Endodermal cell (in vitro differentiated cells): ENCODE results near the gene GSK3A. TPM values are rescaled to one million over a fixed set of nuclear protein-coding genes. Genes with fewer than 3 reads are reported as not detected.

ENCODE experiments used
- DNase-seq: peaks from one replicate; pipeline ENCODE4 v3.0.0-alpha.2; 2017
- H3K27ac ChIP-seq: 2 replicates; pipeline ENCODE4 v1.5.1; 2013; ENCODE audit warnings: mild to moderate bottlenecking, low read depth, low read length, moderate library complexity
- H3K27me3 ChIP-seq: 2 replicates; pipeline ENCODE4 v1.6.1; 2013; ENCODE audit warnings: mild to moderate bottlenecking, low read length, moderate library complexity; ENCODE audit not compliant: insufficient read depth, control insufficient read depth, poor library complexity, severe bottlenecking
- H3K36me3 ChIP-seq: 2 replicates; pipeline ENCODE4 v1.7.0; 2013; ENCODE audit warnings: mild to moderate bottlenecking, low read length, moderate library complexity; ENCODE audit not compliant: control insufficient read depth, insufficient read depth
- H3K4me1 ChIP-seq: one replicate; pipeline ENCODE4 v1.7.0; 2013; ENCODE audit warnings: low read length; ENCODE audit not compliant: control insufficient read depth, insufficient read depth
- H3K4me3 ChIP-seq: 2 replicates; pipeline ENCODE4 v1.5.1; 2013; ENCODE audit warnings: mild to moderate bottlenecking, low read length, moderate library complexity
- H3K9ac ChIP-seq: 2 replicates; pipeline ENCODE4 v1.6.1; 2013; ENCODE audit warnings: mild to moderate bottlenecking, low read length, moderate library complexity; ENCODE audit not compliant: poor library complexity, severe bottlenecking; ENCODE audit errors: extremely low read depth
- H3K9me3 ChIP-seq: 2 replicates; pipeline ENCODE4 v1.6.1; 2013; ENCODE audit warnings: mild to moderate bottlenecking, low read length, moderate library complexity; ENCODE audit not compliant: control insufficient read depth
- H3K27ac Mint-ChIP-seq: 2 replicates; pipeline ENCODE4 v1.8.0; 2020; ENCODE audit warnings: mixed read lengths
- H3K27me3 Mint-ChIP-seq: 2 replicates; pipeline ENCODE4 v1.8.0; 2021; ENCODE audit warnings: mild to moderate bottlenecking, mixed read lengths; ENCODE audit not compliant: insufficient read depth
- H3K36me3 Mint-ChIP-seq: 2 replicates; pipeline ENCODE4 v1.8.0; 2020; ENCODE audit warnings: low read depth, mixed read lengths
- H3K4me1 Mint-ChIP-seq: 2 replicates; pipeline ENCODE4 v1.8.0; 2020; ENCODE audit warnings: mixed read lengths
- H3K4me3 Mint-ChIP-seq: 2 replicates; pipeline ENCODE4 v1.8.0; 2020; ENCODE audit warnings: mild to moderate bottlenecking, moderate library complexity, mixed read lengths
- H3K9me3 Mint-ChIP-seq: 2 replicates; pipeline ENCODE4 v1.8.0; 2020; ENCODE audit warnings: mild to moderate bottlenecking, mixed read lengths
- CTCF ChIP-seq: fragments of 200-600 bp; sonication (generic); conservative IDR thresholded peaks from 2 replicates; pipeline ENCODE4 v1.5.0; 2021; ENCODE audit warnings: antibody characterized with exemption, mild to moderate bottlenecking
- WGBS, 2 experiments: methylation state at CpG; one replicate each; pipeline versions ENCODE4 v1.1.5 to v1.1.7; 2013; ENCODE audit warnings: missing lambda C conversion rate in 2 of 2, mixed read lengths in 1 of 2; ENCODE audit not compliant: insufficient coverage in 1 of 2, insufficient read length in 1 of 2; 5-methylcytosine and 5-hydroxymethylcytosine counted together
- total RNA-seq, 2 donors: library from RNA; stranded (reverse); fragmentation: NEBNext Ultra II Directional in 1 of 2; extraction: Animal tissue kit (Norgen Biotek cat#: 25700) in 1 of 2; gene quantifications; 2 replicates in 1 of 2; 3 replicates in 1 of 2; pipeline ENCODE4 v1.2.1, GENCODE V29; 2021

The GSK3A gene
- total RNA-seq, 2 donors from 2014 or later, result 52.6 to 55.1 TPM

GRCh38 chr19:42235181-42235580 lies 7.2 kb downstream of the GSK3A start:
- Histone ChIP-seq H3K4me3 (no peak overlapping the region), H3K9me3 (no peaks in the 10 kb centered on the region), H3K27ac (no peak overlapping the region), H3K36me3 (peaks cover 82% of the 10 kb centered on the region), H3K27me3 (no peaks in the 10 kb centered on the region), H3K4me1 (no peaks in the 10 kb centered on the region), H3K9ac (no peak overlapping the region)
- Mint-ChIP-seq H3K36me3 (peaks cover 75% of the 10 kb centered on the region), H3K4me3 (no peak overlapping the region), H3K27me3 (no peaks in the 10 kb centered on the region), H3K9me3 (no peaks in the 10 kb centered on the region), H3K27ac (no peak overlapping the region), H3K4me1 (no peaks in the 10 kb centered on the region)
- WGBS, 2 experiments, result 88 to 95% methylated on average over 4 to 5 of the region's 5 CpGs
- DNase-seq, result no peak
- TF ChIP-seq CTCF, result no peak

GRCh38 chr19:42234364-42234763 lies 8.0 kb downstream of the GSK3A start:
- Mint-ChIP-seq H3K27me3 (no peaks in the 10 kb centered on the region), H3K4me1 (peaks cover 6% of the 10 kb centered on the region), H3K27ac (no peak overlapping the region), H3K36me3 (peaks cover 73% of the 10 kb centered on the region), H3K4me3 (no peak overlapping the region), H3K9me3 (no peaks in the 10 kb centered on the region)
- H3K4me3 ChIP-seq, result no peak overlapping the region
- peaks cover 82% of the 10 kb centered on the region for H3K36me3 ChIP-seq
- WGBS, 2 experiments, result 87 to 92% methylated on average over 3 to 11 of the region's 11 CpGs
- no peak overlapping the region for H3K9ac ChIP-seq
- no peaks in the 10 kb centered on the region for H3K27me3 ChIP-seq
- H3K27ac ChIP-seq, result no peak overlapping the region
- DNase-seq, result no peak
- H3K4me1 ChIP-seq, result peaks cover 3% of the 10 kb centered on the region
- no peaks in the 10 kb centered on the region for H3K9me3 ChIP-seq
- no peak for TF ChIP-seq CTCF

- TF ChIP-seq CTCF, result no peak
- peaks cover 6% of the 10 kb centered on the region for H3K4me1 Mint-ChIP-seq
- 94 to 96% methylated on average over 5 to 6 of the region's 6 CpGs for WGBS, 2 experiments
Observed at GRCh38 chr19:42233678-42234292, 8.6 kb downstream of the GSK3A start.

More at GRCh38 chr19:42233678-42234292, 8.6 kb downstream of the GSK3A start:
- Mint-ChIP-seq H3K36me3 (peaks cover 67% of the 10 kb centered on the region), H3K27me3 (no peaks in the 10 kb centered on the region), H3K9me3 (no peaks in the 10 kb centered on the region), H3K27ac (no peak overlapping the region), H3K4me3 (no peak overlapping the region)
- Histone ChIP-seq H3K4me3 (no peak overlapping the region), H3K9ac (no peak overlapping the region), H3K4me1 (peaks cover 3% of the 10 kb centered on the region), H3K36me3 (peaks cover 82% of the 10 kb centered on the region), H3K27me3 (no peaks in the 10 kb centered on the region), H3K9me3 (no peaks in the 10 kb centered on the region), H3K27ac (no peak overlapping the region)
- DNase-seq, result no peak
